ENCODE measurements around the gene LRP5.
A peak's percentile ranks its signal among the peaks of the same experiment; 100 is the strongest.

LRP5 gene

DNA sequence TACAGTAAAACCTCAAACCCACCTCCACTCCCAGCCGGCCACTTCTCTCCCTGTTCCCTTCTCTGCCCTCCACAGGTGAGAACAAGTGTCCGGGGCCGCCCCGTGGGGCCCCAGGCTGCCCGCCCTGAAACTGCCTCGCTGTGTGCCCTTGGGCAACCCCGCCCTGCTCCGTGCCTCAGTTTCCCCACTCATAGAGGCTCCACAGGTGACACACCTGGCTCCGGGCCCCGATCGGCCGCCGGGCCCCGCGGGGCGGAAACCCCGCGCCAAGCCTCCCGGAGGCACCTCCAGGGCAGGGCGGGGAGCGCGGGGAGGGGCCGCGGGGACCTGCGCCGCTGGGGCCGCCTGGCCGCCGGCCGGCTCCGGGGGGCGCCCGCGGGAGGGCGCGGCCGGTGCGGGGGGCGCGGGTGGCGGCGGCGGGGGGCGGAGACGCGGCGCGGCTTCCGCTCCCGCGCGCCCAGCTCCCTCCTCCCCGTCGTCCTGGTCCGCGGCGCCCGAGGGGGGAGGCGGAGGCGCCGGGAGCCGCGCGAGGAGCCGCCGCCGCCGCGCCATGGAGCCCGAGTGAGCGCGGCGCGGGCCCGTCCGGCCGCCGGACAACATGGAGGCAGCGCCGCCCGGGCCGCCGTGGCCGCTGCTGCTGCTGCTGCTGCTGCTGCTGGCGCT lies at the start of gene LRP5:
TSS of gene LRP5 (plus strand) at position 475 of the 663 bp plus-strand sequence. CDS start at position 599, 124 bp downstream.
- DNase-seq (ENCODE audit: low read depth in 1 of 2, low spot score in 1 of 2): no peak

DNA sequence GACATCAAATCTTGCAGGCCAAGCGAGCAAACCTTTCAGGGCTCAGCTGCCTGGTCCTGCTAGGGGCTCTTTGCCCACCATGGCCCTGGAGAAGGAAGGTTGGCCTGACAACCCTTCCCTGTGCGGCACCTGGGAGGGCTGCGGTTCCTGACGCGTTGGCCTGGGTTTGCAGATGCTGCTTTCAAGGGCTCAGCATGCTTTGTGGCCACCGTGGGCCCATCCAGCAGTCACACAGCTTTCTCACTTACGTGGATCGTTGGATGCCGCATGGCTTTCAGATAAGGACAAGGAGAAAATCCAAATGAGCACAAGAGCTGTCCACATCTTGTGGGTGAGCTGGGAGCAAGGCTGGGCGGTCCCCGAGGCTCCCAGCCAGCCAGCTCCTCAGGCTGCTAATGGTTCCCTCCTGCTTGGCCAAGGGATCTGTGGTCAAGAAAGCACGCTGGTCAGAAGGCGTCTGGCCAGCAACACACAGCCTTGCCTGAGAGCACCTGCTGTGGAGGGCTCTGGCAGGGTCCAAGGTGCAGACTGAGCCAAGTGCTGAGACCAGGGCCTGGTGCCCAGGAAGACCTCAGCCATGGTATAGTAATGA lies 48.9 kb upstream of the LRP5 start:
- DNase-seq (ENCODE audit: low read depth in 1 of 2, low spot score in 1 of 2): no peak

DNA sequence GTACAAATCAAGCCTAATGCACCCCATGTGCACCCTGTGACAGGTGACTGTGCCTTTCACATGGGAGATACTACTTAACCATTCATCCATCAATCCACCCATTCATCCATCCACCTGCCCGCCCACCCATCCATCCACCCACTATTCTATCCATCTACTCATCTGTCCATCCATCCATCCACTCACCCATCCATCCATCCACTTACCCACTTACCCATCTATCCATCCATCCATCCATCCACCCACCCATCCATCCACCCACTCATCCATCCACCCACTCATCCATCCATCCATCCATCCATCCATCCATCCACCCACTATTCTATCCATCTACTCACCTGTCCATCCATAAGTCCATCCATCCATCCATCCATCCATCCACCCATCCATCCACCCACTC lies 48.1 kb upstream of the LRP5 start:
- DNase-seq (ENCODE audit: low read depth in 1 of 2, low spot score in 1 of 2): no peak

DNA sequence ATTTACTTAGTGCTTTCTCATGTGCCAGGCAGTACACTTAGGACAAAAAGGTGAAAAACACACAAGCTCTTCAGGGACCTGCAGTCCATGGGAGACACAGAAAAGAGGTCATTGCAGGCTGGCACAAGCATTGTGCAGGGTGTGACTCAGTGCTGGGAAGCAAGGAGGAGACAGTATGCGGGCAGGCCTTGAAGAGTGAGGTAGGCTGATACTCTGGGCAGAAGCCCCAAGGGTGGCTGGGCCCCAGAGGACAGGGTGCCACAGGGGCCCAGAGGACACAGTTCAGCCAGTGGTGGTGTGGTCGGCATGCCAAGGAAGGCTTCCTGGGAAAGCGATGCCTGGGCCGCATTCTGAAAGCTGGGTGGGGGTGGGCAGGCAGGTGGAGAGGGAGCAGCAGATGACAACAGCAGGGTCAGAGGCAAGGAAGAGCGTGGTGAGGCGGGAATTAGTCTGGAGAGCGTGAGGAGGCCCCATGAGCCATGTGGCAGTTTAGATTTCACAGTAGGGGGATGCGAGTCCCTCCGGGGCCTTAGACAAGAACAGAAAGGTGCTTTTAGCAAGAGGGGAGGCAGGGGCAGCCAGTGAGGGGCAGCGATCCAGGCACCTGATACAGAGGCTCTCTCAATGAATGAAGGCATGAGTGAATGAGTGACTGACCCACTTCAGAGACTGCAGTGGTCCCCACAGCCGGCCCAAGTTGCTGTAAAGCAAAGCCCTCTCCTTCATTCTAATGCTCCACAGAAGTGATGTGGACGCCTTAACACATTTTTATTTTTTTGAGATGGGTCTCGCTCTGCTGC lies 47.5 kb upstream of the LRP5 start:
- no peak for DNase-seq (ENCODE audit: low read depth in 1 of 2, low spot score in 1 of 2)

DNA sequence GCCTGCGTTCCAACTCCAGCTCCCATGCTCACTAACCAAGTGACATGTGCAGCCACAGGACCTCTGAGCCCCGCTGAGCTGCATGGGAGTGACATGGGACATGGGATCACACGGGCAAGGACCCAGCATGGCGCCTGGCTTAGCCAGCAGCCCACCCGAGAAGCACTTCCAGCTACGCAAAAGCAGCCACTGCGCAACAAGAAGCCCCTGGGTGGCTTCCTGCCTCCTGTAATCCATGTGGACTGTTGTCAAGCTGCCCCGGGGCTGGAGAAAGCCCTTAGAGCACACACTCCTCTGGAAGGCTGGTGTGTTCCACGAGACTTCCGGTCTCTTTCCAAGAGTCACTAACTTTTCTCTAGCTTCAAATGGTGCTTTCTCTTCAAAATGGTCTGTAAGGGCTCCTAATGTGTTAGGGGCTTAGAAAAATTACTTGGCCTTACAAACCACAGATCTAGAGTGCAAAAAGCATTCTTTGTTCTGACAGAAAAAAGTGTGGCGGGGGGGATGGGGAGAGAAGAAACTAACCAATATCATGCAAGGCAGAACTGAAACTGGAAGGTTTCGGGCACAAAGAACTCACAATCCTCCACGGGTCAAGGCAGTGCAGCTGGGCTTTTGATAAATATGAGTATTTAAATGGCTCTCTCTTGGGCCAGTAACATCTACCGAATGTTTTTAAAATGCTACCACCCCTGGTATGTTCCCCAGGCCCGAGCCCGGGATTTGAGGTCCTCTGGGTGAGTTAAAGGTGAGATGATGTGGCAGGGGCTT lies 46.1 kb upstream of the LRP5 start:
- DNase-seq (ENCODE audit: low read depth in 1 of 2, low spot score in 1 of 2): no peak

DNA sequence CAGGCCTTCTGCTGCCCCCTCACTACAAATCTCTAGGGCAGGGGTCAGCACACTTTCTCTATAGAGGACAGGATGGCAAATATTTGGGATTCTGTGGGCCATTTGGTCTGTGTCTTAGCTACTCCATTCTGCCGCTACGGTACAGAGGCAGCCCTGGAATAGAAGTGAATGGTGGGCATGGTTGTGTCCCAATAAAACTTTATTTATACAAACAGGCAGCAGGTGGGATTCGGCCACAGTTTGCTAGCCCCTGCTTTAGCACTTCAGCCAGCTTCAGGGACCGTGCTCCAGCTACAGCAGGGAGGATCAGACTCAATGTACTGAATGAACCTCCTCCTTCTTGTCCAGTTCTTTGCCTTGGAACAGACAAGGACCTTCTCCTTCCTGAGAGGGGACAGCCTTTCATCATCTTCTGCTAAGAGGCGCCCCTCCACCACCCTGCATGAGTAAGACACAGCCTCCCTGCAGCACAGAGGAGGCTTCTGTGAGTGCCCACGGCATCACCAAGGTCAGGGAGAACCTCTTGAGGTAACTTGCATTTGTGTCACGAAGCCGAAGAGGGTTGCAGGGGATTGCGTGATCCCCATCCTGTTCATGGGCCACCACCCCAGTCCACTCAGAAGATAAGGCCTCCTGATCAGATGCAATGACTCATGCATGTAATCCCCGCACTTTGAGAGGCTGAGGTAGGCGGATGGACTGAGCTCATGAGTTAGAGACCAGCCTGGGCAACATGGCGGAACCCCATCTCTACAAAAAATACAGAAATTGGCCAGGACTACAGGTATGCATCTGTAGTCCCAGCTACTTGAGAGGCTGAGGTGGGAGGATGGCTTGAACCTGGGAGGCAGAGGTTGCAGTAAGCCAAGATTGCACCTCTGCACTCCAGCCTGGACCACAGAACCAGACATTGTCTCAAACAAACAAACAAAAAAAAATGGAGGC lies 45.2 kb upstream of the LRP5 start:
- no peak for DNase-seq (ENCODE audit: low read depth in 1 of 2, low spot score in 1 of 2)

DNA sequence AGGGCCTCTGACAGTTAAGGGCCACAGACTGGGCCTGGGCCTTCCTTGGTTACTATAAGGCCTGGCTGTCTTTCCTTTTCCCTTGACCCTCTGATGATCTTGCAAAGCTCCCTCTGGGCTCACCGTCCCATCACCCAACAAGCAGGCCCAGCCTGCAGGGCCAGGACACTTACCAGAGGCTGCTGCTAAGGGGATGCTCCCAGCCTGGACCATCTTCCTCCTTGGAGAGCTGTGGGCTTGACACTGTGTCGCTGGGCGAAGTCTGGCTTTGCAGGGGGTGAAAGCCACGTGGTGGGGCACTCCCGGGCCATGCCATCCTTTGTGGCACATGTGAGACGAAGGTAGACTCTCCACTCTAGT lies 44.5 kb upstream of the LRP5 start:
- DNase-seq (ENCODE audit: low read depth in 1 of 2, low spot score in 1 of 2): no peak

DNA sequence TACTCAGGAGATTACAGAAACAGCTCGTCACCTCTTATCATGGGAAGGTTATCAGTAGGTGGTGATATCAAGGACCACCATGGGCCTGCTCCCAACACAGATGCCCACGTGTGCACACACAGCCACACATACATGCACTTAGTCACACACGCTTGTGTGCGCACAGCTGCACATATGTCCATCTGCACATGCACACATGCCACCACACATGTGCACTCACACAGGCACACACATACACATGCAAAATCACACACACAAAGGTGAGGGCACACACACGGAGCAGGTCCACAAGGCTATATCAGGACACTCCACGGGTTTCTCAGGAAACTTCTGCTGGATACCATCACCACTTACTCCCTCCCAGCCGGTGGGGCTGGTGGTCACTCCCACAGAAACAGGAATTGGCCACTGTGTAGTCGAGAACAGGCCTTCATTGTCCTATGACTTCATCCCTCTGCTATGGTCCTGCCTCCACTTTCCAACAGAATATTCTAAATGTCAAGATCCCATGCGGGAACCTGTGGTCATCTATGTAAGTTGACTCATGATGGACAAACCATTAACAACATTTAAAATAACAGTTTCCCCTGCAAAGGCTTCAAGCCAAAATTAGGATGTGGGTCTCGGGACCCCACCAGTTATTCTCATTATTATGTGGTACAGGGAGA lies 42.8 kb upstream of the LRP5 start:
- DNase-seq (ENCODE audit: low read depth in 1 of 2, low spot score in 1 of 2): no peak

DNA sequence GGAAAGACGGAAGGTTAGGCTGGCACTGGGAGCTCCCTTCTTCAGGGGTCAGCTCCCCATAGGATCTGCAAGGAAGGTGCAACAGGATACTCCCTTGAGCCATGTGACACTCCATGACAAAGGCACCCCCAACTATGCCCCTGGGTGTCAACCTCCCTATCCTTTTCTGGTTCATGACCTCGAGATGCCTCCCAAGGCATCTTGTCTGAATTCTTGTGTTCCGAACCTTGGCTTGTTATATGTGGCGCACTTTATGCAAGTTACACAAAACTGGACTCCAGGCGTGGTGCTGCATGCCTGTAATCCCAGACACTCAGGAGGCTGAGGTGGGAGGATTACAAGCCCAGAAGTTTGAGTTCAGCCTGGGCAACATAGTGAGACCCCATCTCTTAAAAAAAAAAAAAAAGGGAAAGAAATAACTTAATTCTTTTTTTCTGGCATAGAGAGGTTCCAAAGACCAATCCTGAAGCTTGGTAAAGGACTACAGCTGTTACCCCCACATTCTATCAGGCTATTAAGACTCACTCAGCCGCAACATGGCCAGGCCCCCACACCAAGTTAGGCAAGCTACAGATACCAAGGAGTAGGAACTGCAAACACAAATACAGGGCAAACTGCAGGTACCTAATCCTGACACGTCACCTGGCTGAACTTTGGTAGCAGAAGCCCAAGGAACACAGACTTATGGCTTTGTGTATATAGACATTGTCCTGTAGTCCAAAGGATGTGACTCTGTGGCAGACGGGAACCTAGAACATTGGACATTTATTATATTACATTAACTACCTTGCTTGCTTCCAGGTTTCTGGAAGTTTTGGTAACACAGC lies 42.0 kb upstream of the LRP5 start:
- DNase-seq (ENCODE audit: low read depth in 1 of 2, low spot score in 1 of 2): no peak

DNA sequence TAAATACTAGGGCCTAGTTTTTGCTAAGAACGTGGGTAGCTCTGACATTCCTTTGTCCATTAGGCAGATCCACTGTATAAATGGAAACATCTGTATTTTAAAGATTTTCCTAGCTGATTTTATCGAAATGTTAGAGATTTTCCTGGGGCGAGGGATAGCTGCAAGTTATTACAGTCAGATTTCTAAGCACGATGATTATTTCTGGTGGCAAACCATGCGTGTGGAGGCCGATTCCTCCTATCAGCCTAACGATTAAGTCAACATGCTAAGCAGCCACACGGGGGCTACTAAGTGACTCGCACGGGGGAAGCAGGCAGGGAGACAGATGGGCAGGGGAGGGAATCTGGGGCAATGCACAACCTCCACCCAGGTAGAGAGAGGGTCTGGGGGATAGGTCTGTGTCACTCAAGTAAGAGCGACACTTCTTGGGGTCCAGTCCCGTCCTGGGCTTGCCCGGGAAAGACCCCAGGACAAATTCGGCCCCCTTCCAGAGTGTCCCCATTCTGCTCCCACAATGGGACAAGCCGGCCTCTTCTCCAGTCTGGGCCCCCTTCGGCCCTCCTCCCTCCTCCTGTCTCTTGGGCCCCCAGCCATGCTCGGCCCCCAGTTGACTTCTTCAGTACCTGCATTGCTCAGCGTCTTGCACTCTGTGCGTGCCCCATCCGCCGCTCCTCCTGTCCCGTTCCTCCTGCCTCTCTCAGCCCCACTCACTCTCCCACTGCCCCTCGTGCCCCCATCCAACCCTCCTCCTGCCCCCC lies 41.2 kb upstream of the LRP5 start:
- DNase-seq (ENCODE audit: low read depth in 1 of 2, low spot score in 1 of 2): peak in 1 of 2 donors; percentile 14

DNA sequence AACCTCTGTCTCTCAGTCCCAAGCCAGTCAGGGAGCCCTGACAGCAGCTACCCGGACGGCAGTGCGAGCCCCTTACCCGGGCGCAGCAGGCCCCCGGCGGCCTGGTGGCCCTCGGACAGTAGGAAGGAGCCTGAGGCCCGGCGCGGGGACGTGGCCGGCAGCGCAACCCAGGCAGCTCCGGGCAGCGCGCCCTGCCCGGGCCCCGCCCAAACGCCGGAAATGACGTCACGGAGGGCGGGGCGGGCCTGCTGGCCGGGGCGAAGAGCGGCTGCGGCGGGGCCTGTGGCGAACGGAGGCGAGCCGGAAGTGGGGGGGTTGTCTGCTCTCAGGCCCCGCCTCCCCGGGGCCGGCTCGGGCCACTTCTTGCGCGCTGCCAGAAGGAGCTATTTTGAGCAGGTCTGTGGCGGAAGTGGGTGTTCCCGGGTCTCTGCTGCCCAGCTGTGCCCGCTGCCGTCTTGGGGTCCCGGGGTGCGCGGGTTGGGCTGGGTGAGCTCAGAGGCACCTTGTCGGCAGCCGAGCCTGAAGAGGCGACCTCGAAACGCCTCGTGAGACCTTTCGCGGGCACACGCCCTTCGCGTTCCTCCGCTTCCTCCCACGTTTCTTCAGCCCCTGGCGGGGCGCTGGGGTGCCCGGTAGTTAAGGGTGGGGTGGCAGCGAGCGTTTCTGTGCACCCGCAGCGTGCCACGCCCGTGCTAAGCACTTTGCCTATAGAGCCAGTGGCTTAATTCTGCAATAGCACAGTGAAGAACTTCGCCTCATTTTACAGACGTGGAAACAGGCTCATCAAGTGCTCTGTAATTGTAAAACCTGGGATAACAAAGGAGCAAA lies 40.4 kb upstream of the LRP5 start, which contains the start of gene C11orf24:
TSS of gene C11orf24 (minus strand) at position 193 of the 828 bp plus-strand sequence. CDS start 8,206 bp downstream, outside the sequence.
- peak; percentile 85 to 91 for DNase-seq (ENCODE audit: low read depth in 1 of 2, low spot score in 1 of 2)

DNA sequence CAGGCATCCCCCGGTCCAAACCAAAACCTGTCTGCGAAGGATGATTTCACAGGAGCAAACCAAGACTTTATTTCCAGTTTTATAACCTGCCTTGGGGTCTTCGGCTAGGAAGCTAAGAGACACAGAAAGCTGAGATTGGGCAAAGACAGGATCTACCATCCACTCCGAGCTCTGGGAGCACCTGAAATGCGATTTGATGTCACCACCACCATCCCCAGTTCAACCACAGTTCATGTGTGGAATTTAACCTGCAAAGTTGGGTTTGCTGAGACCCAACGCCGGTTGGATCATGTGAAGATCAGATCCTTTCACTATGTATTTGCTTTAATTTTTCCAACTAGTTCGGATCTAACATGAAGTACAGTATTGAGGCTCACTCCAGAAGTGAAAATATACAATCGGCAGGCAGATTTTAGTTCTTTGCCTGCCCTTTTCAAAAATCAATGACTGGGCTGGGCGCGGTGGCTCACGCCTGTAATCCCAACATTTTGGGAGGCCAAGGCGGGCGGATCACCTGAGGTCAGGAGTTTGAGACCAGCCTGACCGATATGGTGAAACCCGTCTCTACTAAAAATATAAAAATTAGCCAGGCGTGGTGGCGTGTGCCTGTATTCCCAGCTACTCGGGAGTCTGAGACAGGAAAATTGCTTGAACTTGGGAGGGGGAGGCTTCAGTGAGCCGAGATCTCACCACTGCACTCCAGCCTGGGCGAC lies 39.2 kb upstream of the LRP5 start:
- no peak for DNase-seq (ENCODE audit: low read depth in 1 of 2, low spot score in 1 of 2)

DNA sequence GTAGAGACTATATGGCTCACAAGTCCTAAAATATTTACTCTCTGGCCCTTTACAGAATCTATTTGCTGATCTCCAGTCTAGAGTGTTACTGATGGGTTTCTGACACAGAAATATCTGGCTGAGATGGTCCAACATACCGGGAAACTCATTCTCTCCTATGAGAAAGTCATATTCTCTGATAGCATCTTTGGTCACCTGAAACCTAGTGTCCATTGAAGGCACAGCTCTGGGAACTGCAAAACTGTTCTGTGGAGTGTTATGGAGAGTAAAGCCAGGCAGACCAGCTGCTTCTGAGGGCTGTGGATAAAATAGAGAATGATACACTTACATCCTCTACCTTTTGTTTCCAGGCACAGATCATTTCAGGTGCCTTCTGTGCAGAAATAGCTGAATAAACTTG lies 38.1 kb upstream of the LRP5 start:
- no peak for DNase-seq (ENCODE audit: low read depth in 1 of 2, low spot score in 1 of 2)

DNA sequence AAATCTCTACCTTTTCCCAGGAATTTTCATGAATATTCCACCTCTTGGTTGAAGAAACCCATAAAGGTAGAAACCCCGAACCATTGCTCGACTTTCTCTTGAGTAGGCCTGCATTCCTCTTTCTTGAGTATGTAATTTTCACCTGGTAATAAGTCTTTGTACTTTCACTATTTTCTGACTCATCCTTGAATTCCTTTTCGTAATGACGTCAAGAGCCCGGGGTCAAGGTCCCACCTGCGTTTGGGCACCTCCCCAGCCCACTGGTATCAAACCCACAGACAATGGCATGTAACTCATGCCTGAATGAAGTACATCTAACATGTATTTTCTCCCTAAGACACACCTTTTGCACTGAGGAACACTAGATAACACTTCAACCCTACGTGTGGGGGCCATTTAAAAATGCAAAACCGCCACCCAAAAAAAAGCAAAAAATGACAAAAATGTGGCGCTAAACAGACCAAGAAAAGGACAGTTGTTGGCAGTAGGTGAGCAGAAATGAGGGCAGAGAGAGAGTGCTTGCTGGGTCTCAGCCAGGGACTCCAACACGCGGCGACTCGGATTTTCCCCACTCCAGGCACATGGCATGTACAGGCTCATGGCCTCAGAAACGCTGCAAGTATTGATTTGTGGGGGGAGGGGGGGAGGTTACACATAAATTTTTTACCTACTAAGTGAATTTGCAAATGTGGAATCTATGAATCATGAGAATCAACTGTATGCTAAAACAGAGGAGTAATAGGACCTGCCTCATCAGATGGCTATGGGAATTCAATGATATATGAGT lies 36.5 kb upstream of the LRP5 start:
- no peak for DNase-seq (ENCODE audit: low read depth in 1 of 2, low spot score in 1 of 2)

DNA sequence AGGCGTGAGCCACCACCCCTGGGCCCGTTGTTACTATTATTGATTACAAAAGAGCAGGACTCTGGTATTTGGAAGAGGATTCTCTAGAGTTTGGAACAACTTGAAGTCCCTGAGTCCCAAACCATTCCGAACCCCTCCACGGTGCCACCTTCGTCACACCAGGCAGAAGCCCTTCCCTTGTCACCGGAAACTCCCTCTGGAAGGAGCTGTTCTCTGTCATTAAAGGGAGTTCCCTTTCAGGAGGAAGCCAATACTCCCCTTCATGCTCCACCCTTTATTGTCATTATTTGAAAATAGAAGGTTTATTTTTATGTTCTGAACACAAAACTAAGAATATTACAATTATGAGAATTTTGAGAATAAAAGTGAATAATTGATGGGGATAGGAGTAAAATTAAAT lies 35.5 kb upstream of the LRP5 start:
- no peak for DNase-seq (ENCODE audit: low read depth in 1 of 2, low spot score in 1 of 2)

DNA sequence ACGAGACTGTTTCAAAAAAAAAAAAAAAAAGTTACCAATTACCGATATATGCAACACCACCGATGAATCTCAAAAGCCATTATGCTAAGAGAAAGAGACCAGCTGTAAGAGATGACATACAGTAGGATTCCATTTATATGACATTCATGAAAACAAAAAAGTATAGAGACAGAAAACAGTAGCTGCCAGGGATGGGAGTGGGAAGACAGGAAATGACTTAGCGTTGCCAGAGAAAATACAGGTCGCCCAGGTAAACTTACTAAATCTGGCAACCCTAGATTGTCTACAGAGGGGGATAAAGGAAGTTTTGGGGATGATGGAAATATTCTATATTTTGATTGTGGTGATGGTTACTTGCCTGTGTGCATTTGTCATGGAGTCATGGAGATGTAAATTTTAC lies 32.7 kb upstream of the LRP5 start:
- no peak for DNase-seq (ENCODE audit: low read depth in 1 of 2, low spot score in 1 of 2)

All from activated T-helper 1 cell treated with anti-CD3 and anti-CD28 coated beads, Interleukin-2, amount 50 U/mL, for 16 hours (primary cell).